GM21717 (cell line): ENCODE results near the gene HYKK.
"Not testable (repeated sequence)": the region's sequence is repeated elsewhere in the genome, so short reads cannot be mapped to it uniquely, and the experiment has no call there.

Experiments used
- ATAC-seq: cut with Tn5 transposase; IDR thresholded peaks from one replicate; pipeline ENCODE4 v1.9.1; 2021; ENCODE audit warnings: mild to moderate bottlenecking, moderate library complexity; ENCODE audit not compliant: unreplicated experiment

The HYKK gene

GRCh38 chr15:78539464-78540140, 32.2 kb downstream of the HYKK start:
- ATAC-seq = not testable (repeated sequence)

- ATAC-seq = peak; percentile 61
Measured at GRCh38 chr15:78540141-78540870, 32.9 kb downstream of the HYKK start, which contains the start of gene PSMA4. TSS of gene PSMA4 (plus strand) at chr15:78540444. CDS start at chr15:78541928, 1,484 bp downstream.

- no peak for ATAC-seq
Measured at GRCh38 chr15:78540871-78541743, 33.7 kb downstream of the HYKK start.

GRCh38 chr15:78541744-78542034, 34.3 kb downstream of the HYKK start:
- no peak for ATAC-seq

- no peak for ATAC-seq
Measured at GRCh38 chr15:78542647-78543046, 35.3 kb downstream of the HYKK start.

- ATAC-seq = no peak
Measured at GRCh38 chr15:78550194-78550593, 42.8 kb downstream of the HYKK start.

GRCh38 chr15:78550815-78551214, 43.4 kb downstream of the HYKK start:
- no peak for ATAC-seq

- no peak for ATAC-seq
Measured at GRCh38 chr15:78551902-78552301, 44.5 kb downstream of the HYKK start.

- no peak for ATAC-seq
Measured at GRCh38 chr15:78552597-78552996, 45.2 kb downstream of the HYKK start.

- ATAC-seq = not testable (repeated sequence)
Measured at GRCh38 chr15:78560201-78560600, 52.8 kb downstream of the HYKK start.

GRCh38 chr15:78561490-78561889, 54.1 kb downstream of the HYKK start:
- no peak for ATAC-seq

- no peak for ATAC-seq
Measured at GRCh38 chr15:78563092-78563491, 55.7 kb downstream of the HYKK start.

- no peak for ATAC-seq
Measured at GRCh38 chr15:78564743-78565096, 57.3 kb downstream of the HYKK start.

GRCh38 chr15:78565097-78565950, 57.9 kb downstream of the HYKK start, which contains the start of gene CHRNA5:
TSS of gene CHRNA5 (plus strand) at chr15:78565520. CDS start at chr15:78565720, 200 bp downstream.
- ATAC-seq = no peak

GRCh38 chr15:78565951-78566774, 58.8 kb downstream of the HYKK start:
- no peak for ATAC-seq

GRCh38 chr15:78567531-78567930, 60.2 kb downstream of the HYKK start:
- ATAC-seq = no peak

- ATAC-seq = no peak
Measured at GRCh38 chr15:78570710-78571109, 63.3 kb downstream of the HYKK start.

GRCh38 chr15:78571382-78571781, 64.0 kb downstream of the HYKK start:
- ATAC-seq = no peak

GRCh38 chr15:78573416-78573815, 66.0 kb downstream of the HYKK start:
- no peak for ATAC-seq

- ATAC-seq = no peak
Measured at GRCh38 chr15:78574944-78575343, 67.6 kb downstream of the HYKK start.
